Tibial artery (tissue), 4 donors: Measurements from ENCODE around the gene ITPR3.

Source experiments
- DNase-seq, 2 donors: peaks; one replicate each; pipeline ENCODE4 v3.0.0-alpha.2; 2019
- H3K27ac ChIP-seq, 2 donors: fragments of 200-600 bp; sonication (generic) in 1 of 2; 1 replicate in 1 of 2; 2 replicates in 1 of 2; pipeline ENCODE4 v1.5.1; 2018 to 2019; ENCODE audit warnings: mild to moderate bottlenecking in 1 of 2
- H3K27me3 ChIP-seq, 2 donors: fragments of 200-600 bp; sonication (generic) in 1 of 2; one replicate each; pipeline versions ENCODE4 v1.5.1 to v1.6.0; 2016 to 2019
- H3K36me3 ChIP-seq, 3 donors: fragments of 200-600 bp; sonication (generic) in 2 of 3; one replicate each; pipeline ENCODE4 v1.5.1; 2016 to 2019; ENCODE audit warnings: mild to moderate bottlenecking in 2 of 3
- H3K4me1 ChIP-seq, 4 donors: fragments of 200-600 bp; sonication (generic) in 2 of 4; 1 replicate in 3 of 4; 2 replicates in 1 of 4; pipeline ENCODE4 v1.5.1; 2016 to 2019
- H3K4me3 ChIP-seq, 2 donors: fragments of 200-600 bp; sonication (generic) in 1 of 2; 1 replicate in 1 of 2; 2 replicates in 1 of 2; pipeline ENCODE4 v1.5.1; 2018 to 2019; ENCODE audit warnings: mild to moderate bottlenecking in 2 of 2
- H3K9me3 ChIP-seq, 3 donors: fragments of 200-600 bp; sonication (generic) in 1 of 3; one replicate each; pipeline ENCODE4 v1.5.1; 2016 to 2019
- CTCF ChIP-seq, 2 experiments: fragments of 200-600 bp in 1 of 2; fragments of 450-650 bp in 1 of 2; IDR thresholded peaks; one replicate each; pipeline ENCODE4 v1.5.1; 2017 to 2019; ENCODE audit warnings: antibody characterized with exemption in 2 of 2, mild to moderate bottlenecking in 1 of 2, moderate library complexity in 1 of 2
- intact Hi-C: fragments of 100-400 bp; cut with DNase I; formaldehyde crosslinking; loops from one replicate; pipeline ENCODE4 v1.15.0; 2023; ENCODE audit warnings: low total_unique reads

ITPR3 gene

DNA sequence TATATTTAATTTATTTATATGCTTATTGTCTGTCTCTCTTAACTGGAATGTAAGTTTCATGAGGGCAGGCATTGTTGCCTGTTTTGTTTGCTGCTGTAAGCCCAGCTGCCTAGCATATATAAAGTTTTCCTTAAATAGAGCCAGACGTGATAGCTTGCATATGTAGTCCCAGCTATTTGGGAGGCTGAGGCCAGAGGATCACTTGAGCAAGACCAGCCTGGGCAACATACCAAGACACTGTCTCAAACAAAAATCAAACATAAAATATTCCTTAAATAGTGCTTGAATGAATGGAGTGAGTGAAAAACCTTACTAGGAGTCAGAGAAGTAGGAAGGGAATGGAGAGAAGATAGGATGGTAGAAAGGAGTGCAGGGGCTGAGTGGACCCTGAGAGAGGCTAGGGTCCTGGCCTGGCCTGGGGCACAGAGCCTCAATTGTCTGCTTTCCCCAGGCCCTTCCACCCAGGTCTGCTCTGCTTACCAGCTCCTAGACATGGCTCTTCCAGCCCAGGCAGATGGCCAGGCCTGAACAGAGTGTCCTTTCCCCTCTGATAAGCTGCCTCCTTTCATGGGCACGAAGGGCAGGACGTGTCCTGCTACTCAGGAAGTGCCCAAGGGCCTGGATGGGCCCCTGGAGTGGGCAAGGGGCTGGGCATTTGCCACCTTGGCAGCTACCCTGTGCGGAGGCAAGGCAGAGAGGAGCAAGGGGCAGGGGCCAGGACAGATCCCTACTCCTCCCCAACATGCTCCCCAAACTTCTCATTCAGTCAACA is 23.4 kb upstream of the ITPR3 start:
- Histone ChIP-seq H3K27me3 (peaks cover 0 to 17% of the 10 kb centered on the region in 2 donors), H3K9me3 (no peaks in the 10 kb centered on the region), H3K4me1 (peaks cover 0 to 6% (median 3%) of the 10 kb centered on the region in 4 donors), H3K4me3 (no peak overlapping the region), H3K36me3 (no peaks in the 10 kb centered on the region), H3K27ac (no peak overlapping the region)
- no peak for TF ChIP-seq CTCF (IDR thresholded peaks at IDR 0.05)
- intact Hi-C loops = no loop called here
- peak in 1 of 2 donors; percentile 51 for DNase-seq

DNA sequence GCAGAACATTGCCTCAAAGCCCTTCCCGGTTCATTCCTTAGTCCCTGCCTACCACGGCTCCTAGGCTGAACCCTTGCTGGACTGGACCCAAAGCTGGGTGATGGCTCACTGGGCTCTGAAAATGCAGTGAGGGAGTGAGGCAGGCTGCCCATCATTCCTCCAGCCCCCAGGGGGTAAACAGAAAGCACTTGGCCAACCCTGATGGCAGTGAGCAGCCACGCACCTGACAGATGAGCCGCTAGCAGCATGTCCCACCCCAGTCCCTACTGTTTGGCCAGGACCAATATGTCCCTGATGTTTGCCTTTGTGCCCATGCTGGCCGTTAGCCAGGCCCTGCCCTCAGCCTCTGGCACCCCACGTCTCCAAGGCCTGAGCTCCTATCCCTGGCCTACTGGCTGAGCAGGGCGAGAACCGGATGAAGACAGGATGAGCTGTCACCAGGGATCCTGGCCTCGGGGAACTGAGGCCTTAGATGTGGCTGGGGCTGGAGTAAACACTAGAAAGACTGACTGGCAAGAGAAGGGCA is 21.6 kb upstream of the ITPR3 start:
- H3K27me3 ChIP-seq = peaks cover 0 to 10% of the 10 kb centered on the region in 2 donors
- intact Hi-C loops = no loop called here
- H3K36me3 ChIP-seq = no peaks in the 10 kb centered on the region
- H3K4me1 ChIP-seq = no peaks in the 10 kb centered on the region
- no peak for TF ChIP-seq CTCF (IDR thresholded peaks at IDR 0.05)
- no peak overlapping the region for H3K4me3 ChIP-seq
- DNase-seq = peak in 1 of 2 donors; percentile 54
- no peak overlapping the region for H3K27ac ChIP-seq
- peaks cover 0 to 9% (median 6%) of the 10 kb centered on the region in 3 donors for H3K9me3 ChIP-seq

DNA sequence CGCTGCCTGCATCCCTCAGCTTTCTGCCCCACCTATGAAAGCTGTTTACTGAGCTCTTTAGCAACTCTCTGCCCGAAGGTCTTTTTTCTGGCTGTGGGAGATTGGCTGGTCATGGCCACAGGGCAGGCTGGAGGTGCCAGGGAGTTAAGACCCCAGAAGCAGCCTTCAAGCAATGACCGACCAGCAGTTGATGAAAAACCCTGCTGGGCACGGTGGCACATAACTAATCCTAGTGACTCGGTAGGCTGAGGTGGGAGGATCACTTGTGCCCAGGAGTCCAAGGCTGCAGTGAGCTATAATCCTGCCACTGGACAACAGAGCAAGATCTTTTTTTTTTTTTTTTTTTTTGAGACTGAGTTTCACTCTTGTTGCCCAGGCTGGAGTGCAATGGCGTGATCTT is 20.4 kb upstream of the ITPR3 start:
- intact Hi-C loops = no loop called here
- Histone ChIP-seq H3K4me1 (no peaks in the 10 kb centered on the region), H3K9me3 (peaks cover 0 to 11% (median 6%) of the 10 kb centered on the region in 3 donors), H3K36me3 (no peaks in the 10 kb centered on the region), H3K27ac (no peak overlapping the region), H3K4me3 (no peak overlapping the region), H3K27me3 (peaks cover 0 to 3% of the 10 kb centered on the region in 2 donors)
- TF ChIP-seq CTCF (IDR thresholded peaks at IDR 0.05) = no peak
- DNase-seq = no peak

- Histone ChIP-seq H3K36me3 (no peaks in the 10 kb centered on the region), H3K4me3 (no peak overlapping the region), H3K27ac (no peak overlapping the region), H3K9me3 (peaks cover 0 to 11% (median 6%) of the 10 kb centered on the region in 3 donors), H3K27me3 (peaks cover 0 to 3% of the 10 kb centered on the region in 2 donors), H3K4me1 (no peaks in the 10 kb centered on the region)
- intact Hi-C loops = no loop called here
- DNase-seq = peak in 1 of 2 donors; percentile 5
- no peak for TF ChIP-seq CTCF (IDR thresholded peaks at IDR 0.05)
Measured at GRCh38 chr6:33602180-33602579, 18.9 kb upstream of the ITPR3 start.

GRCh38 chr6:33604941-33605854 is 15.9 kb upstream of the ITPR3 start:
- TF ChIP-seq CTCF (IDR thresholded peaks at IDR 0.05) = no peak
- H3K27ac ChIP-seq = no peak overlapping the region
- intact Hi-C loops = no loop called here
- no peaks in the 10 kb centered on the region for H3K36me3 ChIP-seq
- H3K4me3 ChIP-seq = no peak overlapping the region
- H3K4me1 ChIP-seq = peaks cover 0 to 7% (median 2%) of the 10 kb centered on the region in 4 donors
- no peak for DNase-seq
- peaks cover 0 to 3% of the 10 kb centered on the region in 2 donors for H3K27me3 ChIP-seq
- H3K9me3 ChIP-seq = peaks cover 0 to 11% (median 6%) of the 10 kb centered on the region in 3 donors
